AML-193 (cell line): Measurements from ENCODE around the gene CHCHD10.

ENCODE experiments used
- DNase-seq, 2 experiments: peaks; one replicate each; lab custom pipeline; 2025; lab: John Stamatoyannopoulos, UW

Gene CHCHD10

DNA sequence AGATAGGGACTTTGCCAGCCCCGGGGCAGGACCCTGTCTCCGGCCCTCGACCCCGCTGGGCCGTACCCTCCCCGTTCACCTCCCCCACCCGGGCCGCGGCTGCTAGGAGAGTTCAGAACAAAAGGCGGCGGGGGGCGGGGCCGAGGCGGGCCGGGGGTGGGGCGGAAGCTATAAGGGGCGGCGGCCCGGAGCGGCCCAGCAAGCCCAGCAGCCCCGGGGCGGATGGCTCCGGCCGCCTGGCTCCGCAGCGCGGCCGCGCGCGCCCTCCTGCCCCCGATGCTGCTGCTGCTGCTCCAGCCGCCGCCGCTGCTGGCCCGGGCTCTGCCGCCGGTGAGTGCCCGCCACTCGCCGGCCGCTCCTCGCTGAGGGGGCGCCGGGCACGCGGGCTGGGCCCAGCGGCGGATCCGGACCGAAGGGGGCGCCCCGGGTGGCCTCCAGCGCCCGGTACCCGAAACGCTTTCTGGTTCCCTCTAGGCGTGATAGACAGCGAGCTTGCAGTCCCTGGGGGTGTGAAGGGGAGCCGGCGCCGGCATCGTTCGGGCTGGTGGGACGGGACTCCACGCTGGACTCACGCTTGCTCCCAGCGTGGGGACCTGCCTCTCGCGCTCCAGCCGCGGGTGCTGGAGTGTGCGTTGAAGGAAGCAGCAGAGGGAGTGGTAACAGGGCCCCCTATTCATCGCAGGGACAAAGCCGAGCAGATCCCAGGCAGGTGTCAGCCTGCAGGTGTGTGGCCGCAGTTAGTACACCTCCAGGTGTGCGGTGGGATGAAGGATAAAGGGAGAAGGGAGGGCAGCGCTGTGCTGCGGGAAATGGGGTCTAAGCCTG lies 5.1 kb upstream of the CHCHD10 start, which contains the start of gene MMP11:
MMP11 (plus strand) TSS at position 201 of the 825 bp plus-strand sequence; CDS start at position 223, 22 bp downstream.
- DNase-seq = no peak

DNA sequence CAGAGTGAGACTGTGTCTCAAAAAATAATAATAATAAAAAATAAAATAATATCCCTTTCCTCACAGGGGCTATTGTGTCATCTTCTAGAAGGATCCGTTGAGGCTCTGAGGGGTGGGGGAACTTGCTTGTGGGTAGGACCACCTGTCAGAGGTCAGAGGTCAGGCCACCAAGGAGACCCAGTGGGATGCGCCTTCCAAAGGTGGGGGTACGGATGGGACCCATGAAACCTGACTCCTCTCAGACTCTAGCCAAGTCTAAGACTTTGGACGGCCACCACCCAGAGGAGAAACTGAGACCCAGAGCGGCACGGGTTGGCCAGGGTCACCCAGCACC lies 4.5 kb upstream of the CHCHD10 start:
- no peak for DNase-seq

GRCh38 chr22:23769321-23769965 lies 1.7 kb upstream of the CHCHD10 start:
- DNase-seq = no peak

GRCh38 chr22:23767303-23767672 lies 484 bp downstream of the CHCHD10 start:
- no peak for DNase-seq

DNA sequence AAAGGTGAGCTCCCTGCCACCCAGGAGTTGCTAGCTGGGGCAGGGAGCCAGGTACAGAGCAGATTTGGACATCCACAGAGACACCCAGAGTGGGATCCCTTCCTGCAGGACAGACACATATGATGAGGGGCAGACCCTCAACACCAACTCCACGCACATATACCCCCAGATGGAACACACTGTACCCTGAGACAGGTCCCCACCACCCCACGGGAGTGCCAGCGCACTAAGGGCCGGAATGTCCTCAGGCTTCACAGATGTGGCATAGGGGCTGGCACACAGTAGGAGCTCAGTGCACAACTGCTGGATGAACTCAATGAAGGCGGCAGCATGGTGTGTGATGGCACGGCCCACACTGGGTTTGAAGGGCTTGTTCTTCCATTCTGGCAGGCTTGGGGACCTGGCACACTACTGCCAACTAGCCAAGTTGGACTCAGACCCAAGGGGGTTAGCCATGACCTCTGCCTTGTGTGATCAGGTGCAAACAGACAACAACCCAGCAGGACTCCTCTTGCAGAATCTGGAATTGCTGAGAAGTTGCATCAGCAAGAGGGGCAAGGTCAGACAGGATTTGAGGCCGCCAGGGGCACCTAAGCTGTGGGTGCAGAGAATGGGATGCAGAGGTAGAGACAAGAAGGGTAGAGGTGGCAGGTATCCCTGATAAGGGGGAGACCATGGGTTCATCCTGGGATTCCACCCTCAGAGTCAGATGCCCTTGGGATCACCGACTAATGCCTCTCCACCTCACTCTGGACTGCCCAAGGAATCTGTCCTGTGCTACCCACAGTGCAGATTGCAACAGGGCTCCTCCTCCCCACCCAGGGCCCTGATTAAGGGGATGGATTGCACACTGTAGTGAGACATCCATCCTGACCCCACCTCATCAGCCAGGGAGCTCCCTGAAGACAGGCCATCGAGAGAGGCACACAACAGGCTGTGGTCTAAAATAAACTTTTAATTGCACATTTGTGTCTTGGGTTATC lies 2.6 kb downstream of the CHCHD10 start:
- DNase-seq = no peak

- no peak for DNase-seq
These were observed 3.8 kb downstream of the CHCHD10 start for GRCh38 chr22:23763954-23764353.

DNA sequence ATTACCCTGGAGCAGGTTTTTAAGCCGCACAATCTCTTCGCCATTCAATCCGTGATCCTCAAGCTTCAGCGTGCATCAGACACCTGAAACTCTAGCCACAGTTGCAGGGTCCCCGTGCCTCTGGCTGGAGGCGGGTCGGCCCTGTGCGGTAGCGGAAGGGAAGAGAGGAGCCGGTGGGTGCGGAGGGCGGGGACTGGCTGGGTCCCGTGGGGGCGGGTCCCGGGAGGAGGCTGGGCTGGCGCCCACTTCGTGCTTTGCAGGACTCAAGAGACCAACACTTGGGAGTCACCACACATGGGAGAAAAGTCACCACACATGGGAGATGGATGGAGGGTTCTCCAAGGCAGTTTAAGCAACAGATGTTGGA lies 4.2 kb downstream of the CHCHD10 start:
- no peak for DNase-seq

- no peak for DNase-seq
These were observed 4.8 kb downstream of the CHCHD10 start, which contains the start of gene C22orf15 for GRCh38 chr22:23762842-23763578. C22orf15 (plus strand) TSS chr22:23762990; CDS start chr22:23763307, 317 bp downstream.

DNA sequence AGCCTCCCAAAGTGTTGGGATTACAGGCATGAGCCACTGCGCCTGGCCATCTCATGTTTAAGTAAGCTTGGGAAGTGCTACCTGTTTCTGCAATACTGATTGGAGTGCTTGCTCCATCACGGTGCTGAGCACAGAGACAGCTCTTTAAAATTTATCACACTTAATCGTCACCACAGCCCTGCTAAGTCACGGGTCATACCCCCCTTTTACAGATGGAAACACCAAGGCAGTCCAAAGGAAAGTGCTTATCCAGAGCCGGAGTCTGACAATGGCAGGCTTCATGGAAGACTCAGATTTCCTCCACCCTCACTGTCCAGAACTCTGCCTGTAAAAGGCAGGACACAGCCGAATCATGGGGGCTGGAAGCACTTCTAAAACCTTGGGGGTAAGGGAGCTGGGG lies 7.7 kb downstream of the CHCHD10 start:
- DNase-seq = no peak

DNA sequence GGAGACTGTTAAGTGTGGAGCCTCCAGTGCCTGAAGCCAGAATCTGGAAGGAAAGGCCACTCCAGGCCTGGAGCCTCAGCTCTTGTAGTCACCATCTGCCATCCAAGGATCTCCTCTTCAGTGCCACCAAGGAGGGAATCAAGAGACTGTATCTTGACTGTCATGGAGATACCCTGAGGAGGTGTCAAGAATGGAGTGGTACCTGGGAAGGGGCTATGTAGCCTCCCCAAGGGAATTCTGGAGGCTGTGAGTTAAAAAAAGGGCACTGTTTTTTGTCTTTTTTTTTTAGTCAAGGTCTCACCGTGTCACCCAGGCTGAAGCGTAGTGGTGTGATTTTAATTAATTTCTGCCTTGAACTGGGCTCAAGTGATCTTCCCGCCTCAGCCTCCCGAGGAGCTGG lies 8.2 kb downstream of the CHCHD10 start:
- no peak for DNase-seq

GRCh38 chr22:23756891-23757290 lies 10.9 kb downstream of the CHCHD10 start:
- no peak for DNase-seq

DNA sequence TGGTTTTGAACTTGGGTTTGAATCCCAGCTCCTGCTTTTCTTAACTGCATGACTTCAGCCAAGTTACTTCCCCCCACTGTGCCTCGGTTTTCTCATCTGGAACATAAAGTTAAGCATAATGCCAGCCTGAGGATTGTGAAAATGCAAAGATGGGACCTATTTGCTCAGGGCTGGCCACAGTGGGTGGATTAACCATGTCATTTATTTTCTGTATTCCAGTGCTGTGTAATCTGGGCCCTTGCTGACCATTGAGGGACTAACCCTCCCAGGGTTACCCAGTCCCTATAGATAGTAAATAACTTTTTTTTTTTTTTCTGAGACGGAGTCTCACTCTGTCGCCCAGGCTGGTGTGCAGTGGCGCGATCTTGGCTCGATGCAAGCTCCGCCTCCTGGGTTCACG lies 12.1 kb downstream of the CHCHD10 start:
- no peak for DNase-seq

- DNase-seq = no peak
These were observed 12.7 kb downstream of the CHCHD10 start for GRCh38 chr22:23754980-23755636.

DNA sequence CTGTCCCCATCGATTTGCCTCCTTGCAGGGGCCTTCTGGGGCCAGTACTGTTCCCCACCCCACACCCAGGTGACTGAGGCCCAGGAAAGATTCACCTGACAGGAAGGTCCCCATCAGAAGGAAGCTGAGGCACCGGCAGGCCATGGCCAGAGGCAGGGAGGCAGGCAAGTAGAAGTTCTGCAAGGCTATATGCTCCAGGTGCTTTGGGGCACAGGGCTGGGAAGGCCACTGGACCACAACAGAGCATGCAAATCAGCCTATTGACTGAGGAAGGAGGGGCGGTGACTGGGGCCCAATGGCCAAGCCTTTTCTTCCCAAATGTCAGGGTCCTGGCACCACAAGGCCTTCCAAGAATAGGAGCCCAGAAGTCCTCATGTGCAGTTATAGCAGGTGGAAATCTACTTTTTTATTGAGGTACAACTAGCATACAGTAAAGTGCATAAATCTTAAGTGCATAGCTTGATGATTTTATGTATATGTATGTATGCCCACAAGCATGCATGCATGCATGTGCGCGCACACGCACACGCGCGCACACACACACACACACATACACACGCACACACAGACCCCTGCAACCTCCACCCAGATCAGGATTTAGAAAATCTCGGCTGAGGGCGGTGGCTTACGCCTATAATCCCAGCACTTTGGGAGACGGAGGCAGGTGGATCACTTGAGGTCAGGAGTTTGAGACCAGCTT lies 13.4 kb downstream of the CHCHD10 start, which contains the start of gene VPREB3:
VPREB3 (minus strand) TSS at position 206 of the 700 bp plus-strand sequence; CDS start at position 144, 62 bp downstream.
- no peak for DNase-seq

DNA sequence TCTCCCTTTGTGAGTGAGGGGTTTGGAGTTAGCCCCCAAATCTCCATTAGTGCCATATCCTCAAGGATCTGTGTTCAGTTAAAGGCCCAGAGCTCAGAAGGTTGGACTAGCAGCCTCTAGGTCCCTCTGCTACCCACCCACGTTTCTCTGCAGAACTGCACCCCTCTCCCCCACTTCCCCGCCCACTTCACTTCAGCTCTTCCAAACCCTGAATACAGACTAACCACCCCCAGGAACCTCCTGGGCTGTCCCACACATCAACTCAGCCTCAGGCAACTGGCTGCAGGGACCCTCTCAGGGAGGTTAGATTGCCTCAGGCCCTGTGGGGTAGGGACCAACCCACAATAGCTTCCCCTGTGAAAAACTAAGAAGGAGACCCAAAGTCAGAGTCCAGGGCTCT lies 14.4 kb downstream of the CHCHD10 start:
- no peak for DNase-seq

DNA sequence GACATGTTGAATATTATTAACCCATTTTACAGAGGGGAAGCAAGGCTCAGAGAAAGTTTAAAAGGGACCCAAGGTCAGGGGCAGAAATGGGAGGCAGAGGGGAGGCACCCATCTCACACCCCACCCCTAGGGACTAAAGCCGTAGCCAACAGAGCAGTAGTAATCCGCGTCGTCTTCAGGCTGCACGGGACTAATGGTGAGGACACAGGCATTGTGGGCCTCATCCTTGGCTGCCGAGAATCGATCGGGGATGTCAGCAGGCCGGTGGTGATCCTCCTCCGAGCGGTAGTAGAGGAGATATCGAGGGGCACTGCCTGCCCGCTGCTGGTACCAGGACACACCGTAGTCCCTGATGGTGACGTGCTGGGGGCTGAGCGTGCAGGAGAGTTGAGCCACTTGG lies 15.0 kb downstream of the CHCHD10 start:
- DNase-seq = no peak

- no peak for DNase-seq
These were observed 15.6 kb downstream of the CHCHD10 start for GRCh38 chr22:23752090-23752691.

DNA sequence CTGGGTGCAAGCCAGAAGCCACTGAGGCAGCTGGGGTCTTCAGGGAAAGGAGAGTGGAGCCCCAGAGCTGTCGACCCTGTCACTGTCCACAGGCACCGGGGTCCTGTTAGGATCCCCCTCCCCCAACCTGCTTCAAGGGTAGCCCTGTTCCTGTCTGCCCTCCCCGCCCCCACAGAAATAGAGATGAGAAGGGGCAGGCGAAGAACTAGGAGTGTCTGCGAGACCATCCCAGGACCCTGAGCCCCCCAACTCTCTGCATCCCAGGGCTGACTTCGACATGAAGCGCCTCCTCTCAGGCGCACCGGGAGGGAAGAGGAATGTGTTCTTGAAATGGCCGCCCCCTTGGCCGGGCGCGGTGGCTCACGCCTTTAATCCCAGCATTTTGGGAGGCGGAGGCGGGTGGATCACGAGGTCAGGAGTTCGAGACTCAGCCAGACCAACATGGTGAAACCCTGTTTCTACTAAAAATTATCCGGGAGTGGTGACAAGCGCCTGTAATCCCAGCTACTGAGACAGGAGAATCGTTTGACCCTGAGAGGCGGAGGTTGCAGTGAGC lies 16.3 kb downstream of the CHCHD10 start:
- no peak for DNase-seq

- DNase-seq = peak; percentile 57 to 61
These were observed 16.9 kb downstream of the CHCHD10 start, which contains the start of gene ZNF70 for GRCh38 chr22:23750714-23751440. ZNF70 (minus strand) TSS chr22:23751112; CDS start chr22:23745140, 5,972 bp downstream.
